BJ (cell line): ENCODE measurements around the gene CMSS1. TPM values are rescaled to one million over a fixed set of nuclear protein-coding genes. Genes with fewer than 3 reads are reported as not detected.

Experiments
- CTCF ChIA-PET: fragments of 350-600 bp; formaldehyde crosslinking; extraction: SDS; loops from one replicate; lab custom pipeline; 2021; ENCODE audit warnings: antibody characterized with exemption, inconsistent platforms; lab: Yijun Ruan, JAX
- POLR2A ChIA-PET: fragments of 300-600 bp; sonication (Branson Sonifier 250); formaldehyde crosslinking; extraction: SDS; loops from one replicate; lab custom pipeline; 2021; ENCODE audit warnings: antibody characterized with exemption; lab: Charles Lee
- DNase-seq: peaks from one replicate; pipeline ENCODE4 v3.0.0-alpha.2; 2011; ENCODE audit warnings: low read depth
- H3K27me3 ChIP-seq: 2 replicates; pipeline ENCODE4 v1.6.0; 2011; ENCODE audit warnings: low read length; ENCODE audit not compliant: control insufficient read depth, insufficient read depth
- H3K36me3 ChIP-seq: 2 replicates; pipeline ENCODE4 v1.5.1; 2011; ENCODE audit warnings: low read length; ENCODE audit not compliant: control insufficient read depth, insufficient read depth
- H3K4me3 ChIP-seq: 2 replicates; pipeline ENCODE4 v1.5.1; 2011; ENCODE audit warnings: low read depth, mild to moderate bottlenecking, control low read depth, low read length
- CTCF ChIP-seq: IDR thresholded peaks from 2 replicates; pipeline ENCODE4 v1.5.1; 2011; ENCODE audit warnings: low read depth, mild to moderate bottlenecking, control low read depth, inconsistent platforms, low read length, moderate library complexity; ENCODE audit not compliant: insufficient read depth
- polyA plus RNA-seq: library from polyadenylated mRNA; depleted of rRNA; stranded (reverse); fragments of >200 nt; gene quantifications from 2 replicates; pipeline ENCODE4 v1.2.3, GENCODE V29; 2011

CMSS1 gene
- polyA plus RNA-seq, 1 experiment, result 6.7 TPM

- POLR2A ChIA-PET, result no interaction called here
- no peak for TF ChIP-seq CTCF
- CTCF ChIA-PET, result interaction anchor here (0.5 to 1.5 kb wide), 3 partner anchors 9 to 53 kb away, joined by 3 to 4 read pairs (median 3); no protein-coding TSS in a partner anchor
- Histone ChIP-seq H3K4me3 (no peak overlapping the region), H3K36me3 (no peaks in the 10 kb centered on the region), H3K27me3 (no peaks in the 10 kb centered on the region)
- peak; percentile 74 for DNase-seq
Measured at GRCh38 chr3:99895703-99896441, 78.2 kb downstream of the CMSS1 start.

- Histone ChIP-seq H3K27me3 (no peaks in the 10 kb centered on the region), H3K4me3 (no peak overlapping the region), H3K36me3 (no peaks in the 10 kb centered on the region)
- no peak for DNase-seq
- TF ChIP-seq CTCF, result no peak
- CTCF ChIA-PET, result no interaction called here
- POLR2A ChIA-PET, result no interaction called here
Measured at GRCh38 chr3:99896482-99896881, 78.8 kb downstream of the CMSS1 start.

GRCh38 chr3:99899603-99900002 lies 81.9 kb downstream of the CMSS1 start:
- no peaks in the 10 kb centered on the region for H3K36me3 ChIP-seq
- CTCF ChIA-PET, result interaction anchor here (0.6 kb wide), 1 partner anchor 13 kb away, joined by 3 read pairs; no protein-coding TSS in a partner anchor
- DNase-seq, result no peak
- H3K4me3 ChIP-seq, result no peak overlapping the region
- POLR2A ChIA-PET, result no interaction called here
- no peaks in the 10 kb centered on the region for H3K27me3 ChIP-seq
- TF ChIP-seq CTCF, result no peak

- Histone ChIP-seq H3K27me3 (no peaks in the 10 kb centered on the region), H3K36me3 (no peaks in the 10 kb centered on the region), H3K4me3 (no peak overlapping the region)
- no peak for DNase-seq
- ChIA-PET CTCF (interaction anchor here (0.6 to 1.6 kb wide), 2 partner anchors 14 to 29 kb away, joined by 3 read pairs; no protein-coding TSS in a partner anchor), POLR2A (no interaction called here)
- no peak for TF ChIP-seq CTCF
Measured at GRCh38 chr3:99900248-99900647, 82.6 kb downstream of the CMSS1 start.

- POLR2A ChIA-PET, result interaction anchor here (0.6 to 0.9 kb wide), 3 partner anchors 26 to 359 kb away, joined by 3 to 7 read pairs (median 3); partner anchors contain the start of gene TBC1D23
- TF ChIP-seq CTCF, result no peak
- Histone ChIP-seq H3K36me3 (no peaks in the 10 kb centered on the region), H3K27me3 (no peaks in the 10 kb centered on the region), H3K4me3 (no peak overlapping the region)
- CTCF ChIA-PET, result interaction anchor here (1.6 kb wide), 1 partner anchor 30 kb away, joined by 3 read pairs; no protein-coding TSS in a partner anchor
- DNase-seq, result peak; percentile 59
Measured at GRCh38 chr3:99901200-99901926, 83.7 kb downstream of the CMSS1 start.
